ENCODE results near the gene KAZN. TPM values are rescaled to one million over a fixed set of nuclear protein-coding genes. Genes with fewer than 3 reads are reported as not detected.

The KAZN gene
- total RNA-seq, 1 donor from 2014 or later = 7.9 TPM

DNA sequence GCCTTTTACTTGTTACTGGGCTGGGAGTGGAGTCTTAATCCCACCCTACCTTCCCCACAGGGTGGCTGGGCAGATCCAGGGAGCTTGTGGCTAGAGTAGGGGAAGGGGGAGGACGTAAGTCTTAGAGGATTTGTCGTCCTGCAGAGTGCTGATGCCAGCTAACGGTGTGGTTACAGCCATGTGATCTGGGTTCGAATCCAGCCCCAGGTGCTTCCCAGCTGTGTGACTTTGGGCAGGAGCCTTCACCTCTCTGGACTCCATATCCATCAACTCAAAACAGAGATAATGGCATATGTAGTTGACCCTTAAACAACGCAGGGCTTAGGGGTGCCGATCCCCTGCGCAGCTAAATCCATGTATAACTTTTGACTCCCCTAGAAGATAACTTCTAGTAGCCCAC is 446.6 kb downstream of the KAZN start:
- Mint-ChIP-seq H3K27ac (ENCODE audit: unreplicated experiment) (no peak overlapping the region), H3K36me3 (ENCODE audit: unreplicated experiment) (no peaks in the 10 kb centered on the region), H3K4me1 (ENCODE audit: low read depth, unreplicated experiment) (no peaks in the 10 kb centered on the region), H3K27me3 (ENCODE audit: unreplicated experiment) (peaks cover 9% of the 10 kb centered on the region), H3K4me3 (ENCODE audit: unreplicated experiment) (no peak overlapping the region), H3K9me3 (ENCODE audit: unreplicated experiment) (peaks cover 3% of the 10 kb centered on the region)
- DNase-seq = no peak
- TF ChIP-seq, protein P1, sequence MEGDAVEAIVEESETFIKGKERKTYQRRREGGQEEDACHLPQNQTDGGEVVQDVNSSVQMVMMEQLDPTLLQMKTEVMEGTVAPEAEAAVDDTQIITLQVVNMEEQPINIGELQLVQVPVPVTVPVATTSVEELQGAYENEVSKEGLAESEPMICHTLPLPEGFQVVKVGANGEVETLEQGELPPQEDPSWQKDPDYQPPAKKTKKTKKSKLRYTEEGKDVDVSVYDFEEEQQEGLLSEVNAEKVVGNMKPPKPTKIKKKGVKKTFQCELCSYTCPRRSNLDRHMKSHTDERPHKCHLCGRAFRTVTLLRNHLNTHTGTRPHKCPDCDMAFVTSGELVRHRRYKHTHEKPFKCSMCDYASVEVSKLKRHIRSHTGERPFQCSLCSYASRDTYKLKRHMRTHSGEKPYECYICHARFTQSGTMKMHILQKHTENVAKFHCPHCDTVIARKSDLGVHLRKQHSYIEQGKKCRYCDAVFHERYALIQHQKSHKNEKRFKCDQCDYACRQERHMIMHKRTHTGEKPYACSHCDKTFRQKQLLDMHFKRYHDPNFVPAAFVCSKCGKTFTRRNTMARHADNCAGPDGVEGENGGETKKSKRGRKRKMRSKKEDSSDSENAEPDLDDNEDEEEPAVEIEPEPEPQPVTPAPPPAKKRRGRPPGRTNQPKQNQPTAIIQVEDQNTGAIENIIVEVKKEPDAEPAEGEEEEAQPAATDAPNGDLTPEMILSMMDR (IDR thresholded peaks at IDR 0.05; ENCODE audit: partially characterized antibody, unreplicated experiment) = no peak

DNA sequence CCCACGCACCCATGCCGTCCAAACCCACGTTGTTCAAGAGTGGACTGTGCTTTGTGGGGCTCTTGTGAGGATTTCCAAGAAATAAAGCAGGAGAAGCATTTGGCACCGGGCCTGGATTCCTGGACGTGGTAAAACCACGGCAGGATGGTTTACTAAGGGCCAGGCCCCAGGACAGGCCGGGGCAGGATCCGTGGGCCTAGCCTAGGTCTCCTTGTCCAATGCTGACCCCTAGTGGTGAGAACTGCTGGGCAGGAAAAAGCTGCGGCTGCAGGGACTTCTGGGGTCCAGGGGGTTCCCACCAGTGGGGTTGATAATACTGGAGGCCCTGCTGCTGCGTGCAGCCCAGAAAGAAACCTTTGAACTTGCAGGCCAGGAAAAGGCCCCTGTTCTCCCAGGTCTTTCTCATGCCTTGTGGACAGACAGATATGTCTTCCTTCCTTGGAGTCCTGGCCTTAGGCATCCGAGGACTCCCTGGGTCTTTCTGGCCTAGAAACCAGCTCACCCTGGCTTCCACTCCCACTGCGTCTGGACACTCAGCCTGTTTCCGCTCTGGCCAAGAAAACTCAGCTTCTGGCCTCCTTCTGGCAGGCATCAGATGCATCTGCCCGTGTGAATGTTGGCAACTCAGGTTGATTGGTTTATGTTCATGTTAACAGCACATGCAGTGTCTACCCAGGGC is 448.1 kb downstream of the KAZN start:
- DNase-seq = peak; percentile 85
- TF ChIP-seq, protein P1 (IDR thresholded peaks at IDR 0.05; ENCODE audit: partially characterized antibody, unreplicated experiment) = peak; percentile 94
- no peaks in the 10 kb centered on the region for H3K4me1 Mint-ChIP-seq (ENCODE audit: low read depth, unreplicated experiment)
- H3K27me3 Mint-ChIP-seq (ENCODE audit: unreplicated experiment) = peaks cover 12% of the 10 kb centered on the region
- no peak overlapping the region for H3K27ac Mint-ChIP-seq (ENCODE audit: unreplicated experiment)
- peaks cover 2% of the 10 kb centered on the region for H3K36me3 Mint-ChIP-seq (ENCODE audit: unreplicated experiment)
- H3K4me3 Mint-ChIP-seq (ENCODE audit: unreplicated experiment) = no peak overlapping the region
- H3K9me3 Mint-ChIP-seq (ENCODE audit: unreplicated experiment) = peaks cover 3% of the 10 kb centered on the region

DNA sequence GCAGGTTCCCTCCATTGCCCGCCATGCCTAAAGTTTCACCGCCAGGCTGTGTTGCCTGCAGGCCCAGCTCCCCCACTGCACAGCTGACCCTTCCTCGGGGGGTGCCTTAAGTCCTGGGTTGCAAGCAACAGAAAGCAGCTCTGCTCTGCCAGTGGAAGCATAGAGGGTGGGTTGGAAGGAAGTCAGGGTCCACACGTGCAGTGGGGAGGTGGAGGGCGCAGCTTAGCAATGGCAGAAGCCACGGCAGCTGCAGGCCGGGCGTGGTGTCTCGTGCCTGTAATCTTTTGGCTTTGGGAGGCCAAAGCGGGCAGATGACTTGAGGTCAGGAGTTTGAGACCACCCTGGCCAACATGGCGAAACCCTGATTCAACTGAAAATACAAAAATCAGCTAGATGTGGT is 448.8 kb downstream of the KAZN start:
- TF ChIP-seq, protein P1 (IDR thresholded peaks at IDR 0.05; ENCODE audit: partially characterized antibody, unreplicated experiment) = no peak
- Mint-ChIP-seq H3K27me3 (ENCODE audit: unreplicated experiment) (peaks cover 14% of the 10 kb centered on the region), H3K36me3 (ENCODE audit: unreplicated experiment) (peaks cover 8% of the 10 kb centered on the region), H3K4me1 (ENCODE audit: low read depth, unreplicated experiment) (peaks cover 3% of the 10 kb centered on the region), H3K9me3 (ENCODE audit: unreplicated experiment) (peaks cover 5% of the 10 kb centered on the region), H3K27ac (ENCODE audit: unreplicated experiment) (no peak overlapping the region), H3K4me3 (ENCODE audit: unreplicated experiment) (no peak overlapping the region)
- DNase-seq = no peak

DNA sequence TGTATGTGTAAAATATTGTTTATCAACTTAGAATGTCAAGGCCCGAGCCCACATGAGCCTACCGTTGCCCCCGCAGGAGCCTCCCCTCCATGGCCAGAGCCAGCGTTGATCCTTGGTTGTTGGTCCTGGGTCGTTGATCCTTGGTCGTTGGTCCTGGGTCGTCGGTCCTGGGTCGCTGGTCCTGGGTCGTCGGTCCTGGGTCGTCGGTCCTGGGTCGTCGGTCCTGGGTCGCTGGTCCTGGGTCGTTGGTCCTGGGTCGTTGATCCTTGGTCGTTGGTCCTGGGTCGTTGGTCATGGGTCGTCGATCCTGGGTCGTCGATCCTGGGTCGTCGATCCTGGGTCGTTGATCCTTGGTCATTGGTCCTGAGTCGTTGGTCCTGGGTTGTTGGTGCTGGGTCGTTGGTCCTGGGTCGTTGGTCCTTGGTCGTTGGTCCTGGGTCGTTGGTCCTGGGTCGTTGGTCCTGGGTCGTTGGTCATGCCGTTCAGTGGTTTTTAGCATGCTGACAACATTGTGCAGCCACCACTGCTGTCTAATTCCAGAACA is 450.0 kb downstream of the KAZN start:
- Mint-ChIP-seq H3K4me3 (ENCODE audit: unreplicated experiment) (no peak overlapping the region), H3K4me1 (ENCODE audit: low read depth, unreplicated experiment) (peaks cover 3% of the 10 kb centered on the region), H3K27ac (ENCODE audit: unreplicated experiment) (no peak overlapping the region), H3K9me3 (ENCODE audit: unreplicated experiment) (peaks cover 5% of the 10 kb centered on the region), H3K36me3 (ENCODE audit: unreplicated experiment) (peaks cover 10% of the 10 kb centered on the region), H3K27me3 (ENCODE audit: unreplicated experiment) (peaks cover 14% of the 10 kb centered on the region)
- TF ChIP-seq, protein P1 (IDR thresholded peaks at IDR 0.05; ENCODE audit: partially characterized antibody, unreplicated experiment) = no peak
- no peak for DNase-seq

DNA sequence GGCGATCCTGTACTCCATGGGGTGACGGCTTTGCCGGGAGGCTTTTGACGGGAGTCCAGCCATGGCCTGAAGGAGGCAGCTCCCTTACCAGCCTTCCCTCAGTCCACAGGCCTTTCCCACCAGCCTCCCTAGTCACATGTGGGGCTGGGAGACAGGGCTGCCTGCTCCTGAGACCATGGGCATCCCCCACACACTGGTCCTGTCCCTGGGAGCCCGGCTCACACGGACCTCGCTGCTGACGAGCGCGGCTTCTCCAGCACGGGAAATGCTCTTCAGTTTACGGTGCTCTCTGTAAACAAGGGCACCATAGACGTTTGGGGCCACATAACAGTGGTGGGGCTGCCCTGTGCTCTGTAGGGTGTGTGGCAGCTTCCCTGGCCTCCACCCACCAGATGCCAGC is 450.6 kb downstream of the KAZN start:
- TF ChIP-seq, protein P1 (IDR thresholded peaks at IDR 0.05; ENCODE audit: partially characterized antibody, unreplicated experiment) = no peak
- no peak for DNase-seq
- H3K27ac Mint-ChIP-seq (ENCODE audit: unreplicated experiment) = no peak overlapping the region
- peaks cover 14% of the 10 kb centered on the region for H3K27me3 Mint-ChIP-seq (ENCODE audit: unreplicated experiment)
- H3K36me3 Mint-ChIP-seq (ENCODE audit: unreplicated experiment) = peaks cover 10% of the 10 kb centered on the region
- H3K4me3 Mint-ChIP-seq (ENCODE audit: unreplicated experiment) = no peak overlapping the region
- H3K4me1 Mint-ChIP-seq (ENCODE audit: low read depth, unreplicated experiment) = peaks cover 3% of the 10 kb centered on the region
- peaks cover 5% of the 10 kb centered on the region for H3K9me3 Mint-ChIP-seq (ENCODE audit: unreplicated experiment)
